Measurements from ENCODE around the gene CREB3L4.

CREB3L4 gene

GRCh38 chr1:153959454-153959853 is 8.2 kb upstream of the CREB3L4 start:
- peak overlapping the region in 1 of 2 donors; percentile 33 for H3K9ac ChIP-seq (ENCODE audit: low read depth in 1 of 2, low read length in 2 of 2)
- no peak overlapping the region for H3K4me3 ChIP-seq (ENCODE audit: low read length in 2 of 2)
- H3K4me1 ChIP-seq (ENCODE audit: control insufficient read depth in 2 of 2, insufficient read depth in 2 of 2, low read length in 2 of 2) = peaks cover 38 to 49% of the 10 kb centered on the region in 2 donors

DNA sequence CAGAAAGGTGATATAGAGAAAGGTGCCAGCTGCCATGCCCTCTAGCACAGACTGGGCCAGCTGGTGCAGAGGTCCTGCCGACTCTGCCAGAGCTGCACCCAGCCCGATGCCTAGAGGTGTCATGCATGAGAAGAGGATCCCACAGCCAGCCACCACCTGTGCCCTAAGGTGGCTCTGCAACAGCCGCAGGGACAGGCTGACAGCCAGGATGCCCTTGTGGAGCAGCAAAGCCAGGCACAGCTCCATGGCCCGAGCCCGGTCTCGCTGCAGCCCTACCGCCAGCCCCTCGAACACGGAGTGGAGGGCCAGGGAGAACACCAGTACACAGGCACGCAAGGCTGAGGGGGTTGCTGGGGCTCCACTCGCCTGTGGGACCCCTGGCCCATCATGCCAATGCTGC is 7.5 kb upstream of the CREB3L4 start:
- Histone ChIP-seq H3K27me3 (ENCODE audit: control insufficient read depth in 2 of 2, insufficient read depth in 2 of 2, low read length in 2 of 2) (no peaks in the 10 kb centered on the region), H3K9me3 (ENCODE audit: control insufficient read depth in 2 of 2, low read length in 2 of 2) (no peaks in the 10 kb centered on the region), H3K36me3 (ENCODE audit: control insufficient read depth in 2 of 2, insufficient read depth in 2 of 2, low read length in 2 of 2) (peaks cover 6 to 10% of the 10 kb centered on the region in 2 donors), H3K4me1 (ENCODE audit: control insufficient read depth in 2 of 2, insufficient read depth in 2 of 2, low read length in 2 of 2) (peaks cover 38 to 49% of the 10 kb centered on the region in 2 donors), H3K27ac (ENCODE audit: low read depth in 2 of 2, low read length in 2 of 2) (no peak overlapping the region), H3K4me3 (ENCODE audit: low read length in 2 of 2) (no peak overlapping the region), H3K9ac (ENCODE audit: low read depth in 1 of 2, low read length in 2 of 2) (no peak overlapping the region)

More at GRCh38 chr1:153959454-153959853, 8.2 kb upstream of the CREB3L4 start:
- Histone ChIP-seq H3K27me3 (ENCODE audit: control insufficient read depth in 2 of 2, insufficient read depth in 2 of 2, low read length in 2 of 2) (no peaks in the 10 kb centered on the region), H3K9me3 (ENCODE audit: control insufficient read depth in 2 of 2, low read length in 2 of 2) (no peaks in the 10 kb centered on the region), H3K36me3 (ENCODE audit: control insufficient read depth in 2 of 2, insufficient read depth in 2 of 2, low read length in 2 of 2) (peaks cover 9 to 15% of the 10 kb centered on the region in 2 donors), H3K27ac (ENCODE audit: low read depth in 2 of 2, low read length in 2 of 2) (peak overlapping the region; percentile 50 to 95)

- H3K9me3 ChIP-seq (ENCODE audit: control insufficient read depth in 2 of 2, low read length in 2 of 2) = no peaks in the 10 kb centered on the region
- no peak overlapping the region for H3K4me3 ChIP-seq (ENCODE audit: low read length in 2 of 2)
- H3K9ac ChIP-seq (ENCODE audit: low read depth in 1 of 2, low read length in 2 of 2) = no peak overlapping the region
- H3K36me3 ChIP-seq (ENCODE audit: control insufficient read depth in 2 of 2, insufficient read depth in 2 of 2, low read length in 2 of 2) = peaks cover 6 to 10% of the 10 kb centered on the region in 2 donors
- H3K4me1 ChIP-seq (ENCODE audit: control insufficient read depth in 2 of 2, insufficient read depth in 2 of 2, low read length in 2 of 2) = peaks cover 40 to 46% of the 10 kb centered on the region in 2 donors
- no peaks in the 10 kb centered on the region for H3K27me3 ChIP-seq (ENCODE audit: control insufficient read depth in 2 of 2, insufficient read depth in 2 of 2, low read length in 2 of 2)
- no peak overlapping the region for H3K27ac ChIP-seq (ENCODE audit: low read depth in 2 of 2, low read length in 2 of 2)
Observed at GRCh38 chr1:153961421-153961820, 6.3 kb upstream of the CREB3L4 start.

DNA sequence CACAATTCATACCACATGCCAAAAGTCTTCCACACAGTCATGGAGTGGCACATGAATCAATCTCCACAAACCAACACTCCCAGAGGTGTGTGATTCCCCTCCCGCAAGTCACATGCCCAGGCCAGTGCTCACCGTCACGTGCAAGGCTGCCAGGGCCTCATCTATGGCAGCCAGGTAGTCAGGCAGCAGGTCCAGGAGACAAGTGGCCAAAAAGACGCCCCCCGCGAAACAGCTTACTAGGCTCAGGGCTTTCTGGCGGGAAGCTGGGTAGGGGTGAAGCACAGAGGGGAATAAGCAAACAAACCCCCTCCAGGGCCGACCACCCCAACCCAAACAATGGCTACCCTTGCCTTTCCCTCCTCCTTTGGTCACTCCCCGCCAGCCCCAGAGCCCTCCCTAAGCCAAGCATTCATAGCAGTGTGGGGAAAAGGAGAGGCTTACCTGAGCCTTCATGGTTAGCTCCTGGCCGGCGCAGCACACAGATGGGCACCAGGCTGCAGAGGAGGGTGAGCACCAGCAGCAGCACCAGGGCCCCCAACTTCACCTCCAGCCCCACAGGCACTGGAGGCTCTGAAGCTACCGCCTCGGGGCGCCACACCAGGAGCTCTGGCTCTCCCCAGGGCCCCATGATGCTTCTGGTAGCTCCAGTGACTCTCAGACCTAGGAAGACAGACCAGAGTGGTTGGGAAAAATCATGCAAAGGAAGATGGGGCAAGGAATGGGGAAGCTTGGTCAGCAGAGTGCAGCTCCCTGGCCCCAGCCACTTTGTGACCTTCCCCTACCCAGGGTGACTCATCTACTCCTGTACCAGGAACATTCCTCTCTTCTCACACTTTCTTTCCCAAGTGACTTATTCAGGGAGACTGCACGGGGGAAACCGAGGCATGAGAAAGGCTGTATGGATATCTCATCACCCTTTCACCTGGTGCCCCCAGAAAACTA is 5.3 kb upstream of the CREB3L4 start:
- Histone ChIP-seq H3K27ac (ENCODE audit: low read depth in 2 of 2, low read length in 2 of 2) (peak overlapping the region; percentile 89 to 95), H3K4me3 (ENCODE audit: low read length in 2 of 2) (peak overlapping the region; percentile 81 to 96), H3K36me3 (ENCODE audit: control insufficient read depth in 2 of 2, insufficient read depth in 2 of 2, low read length in 2 of 2) (peaks cover 6 to 10% of the 10 kb centered on the region in 2 donors), H3K4me1 (ENCODE audit: control insufficient read depth in 2 of 2, insufficient read depth in 2 of 2, low read length in 2 of 2) (peaks cover 37 to 40% of the 10 kb centered on the region in 2 donors), H3K9me3 (ENCODE audit: control insufficient read depth in 2 of 2, low read length in 2 of 2) (no peaks in the 10 kb centered on the region), H3K9ac (ENCODE audit: low read depth in 1 of 2, low read length in 2 of 2) (peak overlapping the region; percentile 93 to 98), H3K27me3 (ENCODE audit: control insufficient read depth in 2 of 2, insufficient read depth in 2 of 2, low read length in 2 of 2) (no peaks in the 10 kb centered on the region)

- Histone ChIP-seq H3K27me3 (ENCODE audit: control insufficient read depth in 2 of 2, insufficient read depth in 2 of 2, low read length in 2 of 2) (no peaks in the 10 kb centered on the region), H3K9ac (ENCODE audit: low read depth in 1 of 2, low read length in 2 of 2) (peak within 1 kb of the TSS; percentile 93 to 98), H3K4me1 (ENCODE audit: control insufficient read depth in 2 of 2, insufficient read depth in 2 of 2, low read length in 2 of 2) (peaks cover 34 to 42% of the 10 kb centered on the region in 2 donors), H3K36me3 (ENCODE audit: control insufficient read depth in 2 of 2, insufficient read depth in 2 of 2, low read length in 2 of 2) (peaks cover 6 to 10% of the 10 kb centered on the region in 2 donors), H3K4me3 (ENCODE audit: low read length in 2 of 2) (peak within 1 kb of the TSS; percentile 81 to 96), H3K27ac (ENCODE audit: low read depth in 2 of 2, low read length in 2 of 2) (peak within 1 kb of the TSS; percentile 89 to 95), H3K9me3 (ENCODE audit: control insufficient read depth in 2 of 2, low read length in 2 of 2) (no peaks in the 10 kb centered on the region)
Observed at GRCh38 chr1:153963030-153963849, 4.5 kb upstream of the CREB3L4 start, which contains the start of gene SLC39A1. SLC39A1 (minus strand) TSS chr1:153963537; CDS start chr1:153962715, 822 bp downstream.

DNA sequence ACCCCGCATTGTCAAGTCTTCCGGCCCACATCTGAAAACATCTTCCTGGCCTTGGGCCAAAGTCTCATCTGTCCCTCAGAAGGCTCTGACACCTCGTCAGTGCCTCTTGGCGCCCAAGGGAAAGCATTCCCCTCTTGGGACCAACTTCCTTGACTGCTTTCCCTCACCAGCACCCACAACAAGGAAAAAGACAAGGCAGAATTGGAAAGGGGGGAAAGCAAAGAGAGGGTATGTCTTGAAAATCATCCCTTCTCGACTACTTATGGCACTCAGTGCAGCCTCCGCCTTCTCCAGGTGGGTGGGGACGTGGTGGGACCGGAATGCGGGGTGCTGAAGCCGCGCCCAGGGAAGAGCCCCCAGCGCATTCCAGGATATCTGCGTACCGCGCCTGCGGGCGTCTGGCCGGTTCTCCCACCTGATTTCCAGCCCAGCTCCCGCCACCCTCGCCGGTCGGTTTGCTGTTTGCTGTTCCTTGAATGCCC is 3.8 kb upstream of the CREB3L4 start:
- H3K9ac ChIP-seq (ENCODE audit: low read depth in 1 of 2, low read length in 2 of 2) = peak overlapping the region; percentile 93 to 97
- H3K4me1 ChIP-seq (ENCODE audit: control insufficient read depth in 2 of 2, insufficient read depth in 2 of 2, low read length in 2 of 2) = peaks cover 31 to 45% of the 10 kb centered on the region in 2 donors
- peak overlapping the region; percentile 81 to 96 for H3K4me3 ChIP-seq (ENCODE audit: low read length in 2 of 2)
- H3K27me3 ChIP-seq (ENCODE audit: control insufficient read depth in 2 of 2, insufficient read depth in 2 of 2, low read length in 2 of 2) = no peaks in the 10 kb centered on the region
- peak overlapping the region; percentile 89 to 95 for H3K27ac ChIP-seq (ENCODE audit: low read depth in 2 of 2, low read length in 2 of 2)
- H3K36me3 ChIP-seq (ENCODE audit: control insufficient read depth in 2 of 2, insufficient read depth in 2 of 2, low read length in 2 of 2) = peaks cover 6 to 10% of the 10 kb centered on the region in 2 donors
- H3K9me3 ChIP-seq (ENCODE audit: control insufficient read depth in 2 of 2, low read length in 2 of 2) = no peaks in the 10 kb centered on the region

DNA sequence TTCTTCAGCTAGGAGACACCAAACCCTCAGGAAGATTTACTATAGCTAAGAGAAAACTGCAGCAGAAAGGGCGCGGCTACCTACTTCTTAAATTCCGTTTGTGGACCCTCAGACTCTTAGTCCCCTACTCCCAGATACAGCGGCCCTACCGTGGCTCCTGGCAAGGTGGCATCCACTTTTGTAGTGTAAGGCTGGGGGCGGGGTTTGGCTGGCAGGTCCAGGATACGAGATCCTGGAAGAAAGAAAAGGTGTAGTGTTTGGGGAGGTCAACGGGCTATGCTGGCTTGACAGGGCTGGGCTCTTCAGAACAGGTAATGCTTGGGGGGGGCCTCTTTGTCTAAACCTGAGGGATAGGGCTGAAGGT is 280 bp downstream of the CREB3L4 start:
- Histone ChIP-seq H3K27ac (ENCODE audit: low read depth in 2 of 2, low read length in 2 of 2) (peak overlapping the region; percentile 92 to 94), H3K27me3 (ENCODE audit: control insufficient read depth in 2 of 2, insufficient read depth in 2 of 2, low read length in 2 of 2) (no peaks in the 10 kb centered on the region), H3K4me3 (ENCODE audit: low read length in 2 of 2) (peak overlapping the region; percentile 81 to 94), H3K9ac (ENCODE audit: low read depth in 1 of 2, low read length in 2 of 2) (peak overlapping the region; percentile 87 to 91), H3K4me1 (ENCODE audit: control insufficient read depth in 2 of 2, insufficient read depth in 2 of 2, low read length in 2 of 2) (peaks cover 10 to 33% of the 10 kb centered on the region in 2 donors), H3K36me3 (ENCODE audit: control insufficient read depth in 2 of 2, insufficient read depth in 2 of 2, low read length in 2 of 2) (peaks cover 2 to 5% of the 10 kb centered on the region in 2 donors), H3K9me3 (ENCODE audit: control insufficient read depth in 2 of 2, low read length in 2 of 2) (no peaks in the 10 kb centered on the region)

DNA sequence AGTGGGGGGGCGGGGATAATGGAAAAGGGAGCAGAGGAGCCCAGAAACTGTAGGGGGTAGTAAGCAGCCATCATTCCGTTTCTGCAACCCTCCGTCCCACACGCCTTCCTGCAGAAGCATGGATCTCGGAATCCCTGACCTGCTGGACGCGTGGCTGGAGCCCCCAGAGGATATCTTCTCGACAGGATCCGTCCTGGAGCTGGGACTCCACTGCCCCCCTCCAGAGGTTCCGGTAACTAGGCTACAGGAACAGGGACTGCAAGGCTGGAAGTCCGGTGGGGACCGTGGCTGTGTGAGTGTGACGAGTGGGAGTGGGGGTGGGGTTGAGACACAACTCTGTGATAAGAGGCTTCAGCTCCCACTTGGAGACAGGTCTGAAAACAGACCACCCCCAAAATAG is 706 bp downstream of the CREB3L4 start:
- peak overlapping the region; percentile 87 to 91 for H3K9ac ChIP-seq (ENCODE audit: low read depth in 1 of 2, low read length in 2 of 2)
- H3K9me3 ChIP-seq (ENCODE audit: control insufficient read depth in 2 of 2, low read length in 2 of 2) = no peaks in the 10 kb centered on the region
- H3K27ac ChIP-seq (ENCODE audit: low read depth in 2 of 2, low read length in 2 of 2) = peak overlapping the region; percentile 92 to 94
- H3K4me3 ChIP-seq (ENCODE audit: low read length in 2 of 2) = peak overlapping the region; percentile 81 to 94
- peaks cover 9 to 30% of the 10 kb centered on the region in 2 donors for H3K4me1 ChIP-seq (ENCODE audit: control insufficient read depth in 2 of 2, insufficient read depth in 2 of 2, low read length in 2 of 2)
- H3K27me3 ChIP-seq (ENCODE audit: control insufficient read depth in 2 of 2, insufficient read depth in 2 of 2, low read length in 2 of 2) = no peaks in the 10 kb centered on the region
- H3K36me3 ChIP-seq (ENCODE audit: control insufficient read depth in 2 of 2, insufficient read depth in 2 of 2, low read length in 2 of 2) = peaks cover 7 to 8% of the 10 kb centered on the region in 2 donors

- Histone ChIP-seq H3K4me3 (ENCODE audit: low read length in 2 of 2) (peak overlapping the region in 1 of 2 donors; percentile 94), H3K9ac (ENCODE audit: low read depth in 1 of 2, low read length in 2 of 2) (peak overlapping the region in 1 of 2 donors; percentile 87), H3K27ac (ENCODE audit: low read depth in 2 of 2, low read length in 2 of 2) (no peak overlapping the region), H3K36me3 (ENCODE audit: control insufficient read depth in 2 of 2, insufficient read depth in 2 of 2, low read length in 2 of 2) (peaks cover 12 to 13% of the 10 kb centered on the region in 2 donors), H3K27me3 (ENCODE audit: control insufficient read depth in 2 of 2, insufficient read depth in 2 of 2, low read length in 2 of 2) (no peaks in the 10 kb centered on the region), H3K9me3 (ENCODE audit: control insufficient read depth in 2 of 2, low read length in 2 of 2) (no peaks in the 10 kb centered on the region), H3K4me1 (ENCODE audit: control insufficient read depth in 2 of 2, insufficient read depth in 2 of 2, low read length in 2 of 2) (peaks cover 8 to 28% of the 10 kb centered on the region in 2 donors)
Observed at GRCh38 chr1:153968972-153969371, 1.3 kb downstream of the CREB3L4 start.

Measured in mucosa of rectum (tissue), 2 donors.